CD4-positive, alpha-beta T cell treated with Interleukin-6 at 100 ng/mL for 8 hours (primary cell): ENCODE measurements around the gene RAB25.
A peak's percentile ranks its signal among the peaks of the same experiment; 100 is the strongest.

Experiments
- DNase-seq: peaks from one replicate; pipeline ENCODE4 v3.0.0-alpha.2; 2020; ENCODE audit warnings: mixed read lengths, low spot score

The RAB25 gene

GRCh38 chr1:156117414-156118176 is 56.6 kb downstream of the RAB25 start:
- DNase-seq, result no peak

- DNase-seq, result no peak
Measured at GRCh38 chr1:156118177-156118868, 57.4 kb downstream of the RAB25 start.

- DNase-seq, result peak; percentile 22
Measured at GRCh38 chr1:156119503-156120209, 58.7 kb downstream of the RAB25 start.
